Hepatocyte (in vitro differentiated cells): ENCODE data around the gene PCK1. TPM values are rescaled to one million over a fixed set of nuclear protein-coding genes. Genes with fewer than 3 reads are reported as not detected.

ENCODE experiments used
- DNase-seq: peaks from one replicate; pipeline ENCODE4 v3.0.0-alpha.2; 2016; ENCODE audit warnings: low spot score
- H2AFZ ChIP-seq: fragments of 200-600 bp; sonication (generic); 2 replicates; pipeline ENCODE4 v1.6.0; 2016; ENCODE audit warnings: antibody characterized with exemption, mild to moderate bottlenecking
- H3K27ac ChIP-seq: fragments of 200-600 bp; sonication (generic); 2 replicates; pipeline ENCODE4 v1.5.1; 2016; ENCODE audit warnings: mild to moderate bottlenecking
- H3K27me3 ChIP-seq: fragments of 200-600 bp; sonication (generic); 2 replicates; pipeline ENCODE4 v1.6.1; 2016
- H3K36me3 ChIP-seq: fragments of 200-600 bp; sonication (generic); replicated peaks from 2 replicates; pipeline ENCODE4 v1.5.1; 2016; ENCODE audit warnings: low read depth; ENCODE audit not compliant: insufficient read depth
- H3K4me1 ChIP-seq: fragments of 200-600 bp; sonication (generic); 2 replicates; pipeline ENCODE4 v1.5.1; 2016; ENCODE audit warnings: mild to moderate bottlenecking, moderate library complexity; ENCODE audit not compliant: insufficient read depth
- H3K4me2 ChIP-seq: fragments of 200-600 bp; sonication (generic); 2 replicates; pipeline ENCODE4 v1.6.0; 2016
- H3K4me3 ChIP-seq: fragments of 200-600 bp; sonication (generic); 2 replicates; pipeline ENCODE4 v1.5.1; 2016; ENCODE audit warnings: mild to moderate bottlenecking
- H3K79me2 ChIP-seq: fragments of 200-600 bp; sonication (generic); 2 replicates; pipeline ENCODE4 v1.6.0; 2017; ENCODE audit warnings: mild to moderate bottlenecking
- H3K9me2 ChIP-seq: fragments of 200-600 bp; sonication (generic); replicated peaks from 2 replicates; pipeline ENCODE4 v1.6.0; 2017; ENCODE audit warnings: mild to moderate bottlenecking; ENCODE audit not compliant: insufficient read depth
- H3K9me3 ChIP-seq: fragments of 200-600 bp; sonication (generic); 2 replicates; pipeline ENCODE4 v1.5.1; 2016; ENCODE audit warnings: low read depth, mild to moderate bottlenecking
- H4K20me1 ChIP-seq: fragments of 200-600 bp; sonication (generic); 2 replicates; pipeline ENCODE4 v1.6.0; 2016; ENCODE audit warnings: mild to moderate bottlenecking; ENCODE audit not compliant: insufficient read depth, poor library complexity, severe bottlenecking
- CTCF ChIP-seq: fragments of 200-600 bp; sonication (generic); IDR thresholded peaks from 2 replicates; pipeline ENCODE4 v1.5.1; 2016; ENCODE audit warnings: antibody characterized with exemption, mild to moderate bottlenecking; ENCODE audit not compliant: poor library complexity
- EZH2 ChIP-seq: fragments of 200-600 bp; sonication (generic); IDR thresholded peaks from 2 replicates; pipeline ENCODE4 v1.6.1; 2016; ENCODE audit warnings: antibody characterized with exemption, mild to moderate bottlenecking, borderline replicate concordance
- EZH2phosphoT487 ChIP-seq: fragments of 200-600 bp; sonication (generic); IDR thresholded peaks from one replicate; pipeline ENCODE4 v1.6.1; 2018; ENCODE audit warnings: antibody characterized with exemption, mild to moderate bottlenecking, low read depth, moderate library complexity; ENCODE audit not compliant: unreplicated experiment, severe bottlenecking
- WGBS: methylation state at CpG from one replicate; pipeline ENCODE4 v1.1.6; 2016; ENCODE audit warnings: low lambda C conversion rate; ENCODE audit errors: missing lambda C conversion rate; 5-methylcytosine and 5-hydroxymethylcytosine counted together
- polyA plus RNA-seq: library from polyadenylated mRNA; unstranded; fragments of >200 nt; fragmentation: Nextera tagmentation; extraction: Ambion mirVana; gene quantifications from 2 replicates; pipeline ENCODE4 v1.2.1, GENCODE V29; 2016
- total RNA-seq: library from RNA; depleted of rRNA; stranded (reverse); fragments of >200 nt; gene quantifications from 2 replicates; pipeline ENCODE4 v1.2.3, GENCODE V29; 2014

Gene PCK1
- total and polyA plus RNA-seq, 2 experiments from 2014 or later: 11.6 to 12.8 TPM

DNA sequence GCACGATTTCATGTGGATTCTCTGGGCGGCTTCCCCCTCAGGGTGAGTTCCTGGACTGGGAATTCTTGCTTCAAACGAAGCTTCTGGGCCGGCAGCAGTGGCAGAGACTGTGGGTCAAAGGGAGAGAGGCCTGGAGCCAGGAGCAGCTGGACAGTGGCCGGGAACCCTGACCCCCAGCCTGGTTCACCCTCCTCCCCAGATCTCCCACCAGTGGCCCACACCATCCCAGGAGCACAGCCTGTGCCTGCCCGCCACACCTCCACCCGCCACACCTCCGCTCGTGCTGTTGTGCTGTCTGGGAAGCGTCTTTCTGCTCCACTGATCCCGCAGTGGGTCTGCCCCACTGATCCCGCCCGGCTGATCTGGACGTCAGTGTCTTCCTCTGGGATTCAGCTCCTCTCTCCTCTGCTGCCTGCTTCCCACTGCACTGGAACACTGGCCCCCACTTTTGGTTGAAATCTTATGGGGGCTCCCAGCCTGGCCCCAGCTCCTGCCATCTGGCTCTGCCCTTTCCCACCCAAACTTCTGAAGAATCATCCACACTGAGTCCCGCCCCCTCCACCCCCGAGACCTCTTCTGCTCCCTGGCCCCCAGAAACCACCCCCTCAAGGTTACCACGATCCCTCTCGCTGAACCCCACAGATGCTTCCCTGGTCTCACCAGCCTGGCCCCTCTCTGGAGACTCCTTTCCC lies 49.5 kb downstream of the PCK1 start:
- Histone ChIP-seq H3K9me3 (no peaks in the 10 kb centered on the region), H3K36me3 (no peaks in the 10 kb centered on the region), H4K20me1 (no peaks in the 10 kb centered on the region), H2AFZ (no peak overlapping the region), H3K4me3 (no peak overlapping the region), H3K79me2 (no peaks in the 10 kb centered on the region), H3K4me1 (no peaks in the 10 kb centered on the region), H3K4me2 (no peak overlapping the region), H3K9me2 (no peaks in the 10 kb centered on the region), H3K27ac (no peak overlapping the region), H3K27me3 (peaks cover 6% of the 10 kb centered on the region)
- no peak for DNase-seq
- WGBS: 74% methylated on average over 18 of the region's 18 CpGs
- no peak for TF ChIP-seq EZH2
- no peak for TF ChIP-seq EZH2phosphoT487
- TF ChIP-seq CTCF: no peak

GRCh38 chr20:57611586-57612311 lies 50.8 kb downstream of the PCK1 start:
- H2AFZ ChIP-seq: no peak overlapping the region
- no peaks in the 10 kb centered on the region for H3K4me1 ChIP-seq
- peaks cover 6% of the 10 kb centered on the region for H3K27me3 ChIP-seq
- H3K27ac ChIP-seq: no peak overlapping the region
- DNase-seq: peak; percentile 1
- H3K9me2 ChIP-seq: no peaks in the 10 kb centered on the region
- TF ChIP-seq EZH2 (no peak), CTCF (no peak), EZH2phosphoT487 (no peak)
- no peak overlapping the region for H3K4me2 ChIP-seq
- H4K20me1 ChIP-seq: no peaks in the 10 kb centered on the region
- WGBS: 83% methylated on average over 18 of the region's 18 CpGs
- H3K9me3 ChIP-seq: no peaks in the 10 kb centered on the region
- H3K79me2 ChIP-seq: no peaks in the 10 kb centered on the region
- no peaks in the 10 kb centered on the region for H3K36me3 ChIP-seq
- H3K4me3 ChIP-seq: no peak overlapping the region

DNA sequence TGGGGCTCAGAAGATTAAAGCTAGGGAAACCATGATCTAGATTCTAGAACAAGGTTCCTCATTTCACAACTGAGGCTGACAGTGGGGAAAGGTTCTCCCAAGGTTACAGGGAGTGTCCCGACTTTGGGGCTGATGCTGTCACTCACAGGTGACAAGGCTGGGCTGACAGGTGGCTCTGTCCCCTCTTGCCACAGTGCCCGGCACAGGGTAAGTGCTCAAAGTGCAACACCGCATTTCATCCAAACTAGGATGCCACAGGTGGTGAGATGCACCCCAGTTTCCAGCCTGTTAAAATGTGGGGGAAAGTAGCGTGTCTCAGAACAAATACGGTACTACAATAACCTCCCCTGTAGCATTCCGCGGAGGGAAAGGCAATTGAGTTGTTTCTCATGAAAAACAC lies 51.5 kb downstream of the PCK1 start:
- Histone ChIP-seq H3K4me3 (no peak overlapping the region), H2AFZ (no peak overlapping the region), H3K4me2 (no peak overlapping the region), H3K9me3 (no peaks in the 10 kb centered on the region), H3K27ac (no peak overlapping the region), H3K9me2 (no peaks in the 10 kb centered on the region), H3K4me1 (no peaks in the 10 kb centered on the region), H3K79me2 (no peaks in the 10 kb centered on the region), H3K36me3 (no peaks in the 10 kb centered on the region), H3K27me3 (peaks cover 3% of the 10 kb centered on the region), H4K20me1 (no peaks in the 10 kb centered on the region)
- DNase-seq: peak; percentile 1
- TF ChIP-seq CTCF (no peak), EZH2 (no peak), EZH2phosphoT487 (no peak)
- WGBS: 92% methylated on average over 7 of the region's 7 CpGs
